Tibial artery (tissue), 4 donors: ENCODE measurements around the gene RERE.

Experiments
- DNase-seq, 2 donors: peaks; one replicate each; pipeline ENCODE4 v3.0.0-alpha.2; 2019
- H3K27ac ChIP-seq, 2 donors: fragments of 200-600 bp; sonication (generic) in 1 of 2; 1 replicate in 1 of 2; 2 replicates in 1 of 2; pipeline ENCODE4 v1.5.1; 2018 to 2019; ENCODE audit warnings: mild to moderate bottlenecking in 1 of 2
- H3K27me3 ChIP-seq, 2 donors: fragments of 200-600 bp; sonication (generic) in 1 of 2; one replicate each; pipeline versions ENCODE4 v1.5.1 to v1.6.0; 2016 to 2019
- H3K36me3 ChIP-seq, 3 donors: fragments of 200-600 bp; sonication (generic) in 2 of 3; one replicate each; pipeline ENCODE4 v1.5.1; 2016 to 2019; ENCODE audit warnings: mild to moderate bottlenecking in 2 of 3
- H3K4me1 ChIP-seq, 4 donors: fragments of 200-600 bp; sonication (generic) in 2 of 4; 1 replicate in 3 of 4; 2 replicates in 1 of 4; pipeline ENCODE4 v1.5.1; 2016 to 2019
- H3K4me3 ChIP-seq, 2 donors: fragments of 200-600 bp; sonication (generic) in 1 of 2; 1 replicate in 1 of 2; 2 replicates in 1 of 2; pipeline ENCODE4 v1.5.1; 2018 to 2019; ENCODE audit warnings: mild to moderate bottlenecking in 2 of 2
- H3K9me3 ChIP-seq, 3 donors: fragments of 200-600 bp; sonication (generic) in 1 of 3; one replicate each; pipeline ENCODE4 v1.5.1; 2016 to 2019
- intact Hi-C: fragments of 100-400 bp; cut with DNase I; formaldehyde crosslinking; loops from one replicate; pipeline ENCODE4 v1.15.0; 2023; ENCODE audit warnings: low total_unique reads
- TF ChIP-seq, protein P1 (sequence below), 2 experiments: fragments of 200-600 bp in 1 of 2; fragments of 450-650 bp in 1 of 2; IDR thresholded peaks; one replicate each; pipeline ENCODE4 v1.5.1; 2017 to 2019; ENCODE audit warnings: antibody characterized with exemption in 2 of 2, mild to moderate bottlenecking in 1 of 2, moderate library complexity in 1 of 2

Gene RERE

DNA sequence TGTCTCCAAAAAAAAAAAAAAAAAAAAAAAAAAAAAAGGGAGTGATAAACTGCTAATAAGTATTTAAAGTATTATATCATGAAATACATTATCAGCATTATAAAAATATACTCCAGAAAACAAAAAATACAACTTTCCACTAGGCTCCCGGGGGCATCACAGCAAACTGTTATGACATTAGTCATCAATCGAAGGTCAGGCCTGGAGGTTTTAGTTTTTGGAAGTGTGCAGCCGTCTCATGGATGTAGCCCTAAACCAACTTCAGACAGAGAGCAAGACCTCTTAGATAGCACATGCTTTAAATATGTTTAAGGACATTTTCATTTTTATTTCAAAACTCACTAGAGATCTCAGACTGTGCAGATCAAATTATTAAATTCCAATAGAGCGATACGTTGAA is 106.3 kb downstream of the RERE start:
- Histone ChIP-seq H3K4me1 (peaks cover 0 to 38% (median 14%) of the 10 kb centered on the region in 4 donors), H3K27ac (peak overlapping the region; percentile 57 to 71), H3K4me3 (no peak overlapping the region), H3K27me3 (no peaks in the 10 kb centered on the region), H3K36me3 (no peaks in the 10 kb centered on the region), H3K9me3 (no peaks in the 10 kb centered on the region)
- DNase-seq: no peak
- TF ChIP-seq, protein P1, sequence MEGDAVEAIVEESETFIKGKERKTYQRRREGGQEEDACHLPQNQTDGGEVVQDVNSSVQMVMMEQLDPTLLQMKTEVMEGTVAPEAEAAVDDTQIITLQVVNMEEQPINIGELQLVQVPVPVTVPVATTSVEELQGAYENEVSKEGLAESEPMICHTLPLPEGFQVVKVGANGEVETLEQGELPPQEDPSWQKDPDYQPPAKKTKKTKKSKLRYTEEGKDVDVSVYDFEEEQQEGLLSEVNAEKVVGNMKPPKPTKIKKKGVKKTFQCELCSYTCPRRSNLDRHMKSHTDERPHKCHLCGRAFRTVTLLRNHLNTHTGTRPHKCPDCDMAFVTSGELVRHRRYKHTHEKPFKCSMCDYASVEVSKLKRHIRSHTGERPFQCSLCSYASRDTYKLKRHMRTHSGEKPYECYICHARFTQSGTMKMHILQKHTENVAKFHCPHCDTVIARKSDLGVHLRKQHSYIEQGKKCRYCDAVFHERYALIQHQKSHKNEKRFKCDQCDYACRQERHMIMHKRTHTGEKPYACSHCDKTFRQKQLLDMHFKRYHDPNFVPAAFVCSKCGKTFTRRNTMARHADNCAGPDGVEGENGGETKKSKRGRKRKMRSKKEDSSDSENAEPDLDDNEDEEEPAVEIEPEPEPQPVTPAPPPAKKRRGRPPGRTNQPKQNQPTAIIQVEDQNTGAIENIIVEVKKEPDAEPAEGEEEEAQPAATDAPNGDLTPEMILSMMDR (IDR thresholded peaks at IDR 0.05): no peak
- intact Hi-C loops: no loop called here

DNA sequence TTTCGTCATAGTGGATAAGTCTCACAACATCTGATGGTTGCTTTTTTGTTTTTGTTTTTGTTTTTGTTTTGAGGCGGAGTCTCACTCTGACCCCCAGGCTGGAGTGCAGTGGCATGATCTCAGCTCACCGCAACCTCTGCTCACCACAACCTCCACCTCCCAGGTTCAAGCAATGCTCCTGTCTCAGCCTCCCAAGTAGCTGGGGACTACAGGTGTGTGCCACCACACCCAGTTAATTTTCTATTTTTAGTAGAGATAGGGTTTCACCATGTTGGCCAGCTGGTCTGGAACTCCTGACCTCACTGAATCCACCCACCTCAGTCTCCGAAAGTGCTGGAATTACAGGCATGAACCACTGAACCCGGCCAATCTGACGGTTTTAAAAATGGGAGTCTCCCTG is 109.2 kb downstream of the RERE start:
- no peak for DNase-seq
- Histone ChIP-seq H3K27ac (no peak overlapping the region), H3K4me3 (no peak overlapping the region), H3K36me3 (no peaks in the 10 kb centered on the region), H3K9me3 (no peaks in the 10 kb centered on the region), H3K27me3 (no peaks in the 10 kb centered on the region), H3K4me1 (peaks cover 0 to 39% (median 18%) of the 10 kb centered on the region in 4 donors)
- TF ChIP-seq, protein P1 (IDR thresholded peaks at IDR 0.05): no peak
- intact Hi-C loops: loop anchor here (10.0 kb wide), 1 partner anchor 283 kb away; no protein-coding TSS in a partner anchor

DNA sequence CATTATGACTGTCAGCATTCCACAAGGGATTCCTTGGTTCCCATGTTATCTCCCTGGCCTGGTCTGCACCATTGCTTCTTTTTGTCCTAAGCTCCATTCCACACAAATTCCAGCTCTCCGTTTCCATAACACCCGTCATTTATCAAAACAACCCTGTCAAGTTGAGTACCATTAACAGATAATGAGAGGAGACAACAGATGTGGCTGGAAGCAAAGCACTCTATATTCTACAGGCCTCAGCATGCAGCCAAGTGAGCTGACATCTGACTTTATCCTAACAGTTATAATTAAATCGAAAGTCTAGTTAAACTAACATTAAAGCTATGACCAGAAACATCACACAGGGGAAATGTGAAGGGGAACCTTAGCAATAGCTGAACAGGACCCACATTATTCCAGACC is 110.4 kb downstream of the RERE start:
- H3K27ac ChIP-seq: no peak overlapping the region
- intact Hi-C loops: loop anchor here (10.0 kb wide), 1 partner anchor 282 kb away; no protein-coding TSS in a partner anchor

DNA sequence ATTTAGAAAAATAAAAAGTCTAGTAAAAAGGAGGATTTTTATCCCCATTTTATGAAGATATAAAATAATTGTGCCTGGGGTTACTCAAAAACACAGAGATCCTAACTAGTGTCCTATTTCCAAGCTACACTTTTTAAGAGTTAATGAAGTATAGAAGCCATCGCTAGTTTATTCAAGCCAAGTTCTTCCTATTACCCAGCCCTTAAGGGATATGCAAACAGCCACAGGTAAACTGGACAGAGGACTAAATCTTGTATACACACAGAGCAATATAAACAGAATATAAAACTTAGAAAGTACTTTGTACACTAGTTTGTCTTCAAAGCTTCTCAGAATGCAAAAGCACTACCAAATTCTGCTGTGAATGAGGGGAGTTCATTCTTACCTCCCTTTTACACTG is 111.1 kb downstream of the RERE start:
- intact Hi-C loops: loop anchor here (10.0 kb wide), 1 partner anchor 281 kb away; no protein-coding TSS in a partner anchor
- no peak for DNase-seq
- H3K27ac ChIP-seq: no peak overlapping the region
- no peaks in the 10 kb centered on the region for H3K27me3 ChIP-seq
- TF ChIP-seq, protein P1 (IDR thresholded peaks at IDR 0.05): no peak
- H3K4me3 ChIP-seq: no peak overlapping the region
- no peaks in the 10 kb centered on the region for H3K9me3 ChIP-seq
- peaks cover 0 to 32% (median 9%) of the 10 kb centered on the region in 4 donors for H3K4me1 ChIP-seq
- no peaks in the 10 kb centered on the region for H3K36me3 ChIP-seq

More for the DNA sequence above, 110.4 kb downstream of the RERE start:
- Histone ChIP-seq H3K36me3 (no peaks in the 10 kb centered on the region), H3K9me3 (no peaks in the 10 kb centered on the region), H3K27me3 (no peaks in the 10 kb centered on the region), H3K4me3 (no peak overlapping the region), H3K4me1 (peaks cover 0 to 32% (median 14%) of the 10 kb centered on the region in 4 donors)
- TF ChIP-seq, protein P1 (IDR thresholded peaks at IDR 0.05): no peak
- no peak for DNase-seq

DNA sequence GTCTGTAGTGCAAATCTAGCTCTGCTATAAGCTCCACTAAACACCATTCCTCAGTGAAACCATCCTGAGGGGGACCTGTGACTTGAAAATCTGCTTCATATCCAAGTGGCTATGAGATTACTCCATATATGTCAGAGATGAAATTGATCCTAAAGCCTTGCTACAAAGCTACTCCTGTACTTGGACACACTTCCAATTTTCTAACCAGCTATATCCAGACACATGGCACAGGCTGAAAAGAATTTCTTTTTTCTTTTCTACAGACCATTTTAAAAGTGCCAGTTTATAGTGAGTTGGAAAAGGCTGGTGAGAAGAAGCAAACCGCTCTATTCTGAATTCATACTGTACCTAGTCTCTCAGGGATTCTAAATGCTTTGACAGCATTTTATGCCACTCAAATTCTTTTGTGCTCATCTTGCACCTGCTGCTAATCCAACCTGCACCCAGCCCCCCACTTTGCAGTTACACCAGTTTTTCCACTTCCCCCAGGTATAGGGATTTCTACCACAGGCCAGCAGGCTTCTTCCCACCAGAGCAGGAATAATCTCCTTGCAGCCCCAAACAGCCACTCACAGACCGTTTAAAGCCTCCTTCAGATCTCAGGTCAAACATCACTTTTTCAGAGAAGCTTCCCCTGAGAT is 112.5 kb downstream of the RERE start:
- intact Hi-C loops: loop anchor here (10.0 kb wide), 1 partner anchor 280 kb away; no protein-coding TSS in a partner anchor

More for the DNA sequence above, 112.5 kb downstream of the RERE start:
- Histone ChIP-seq H3K9me3 (no peaks in the 10 kb centered on the region), H3K36me3 (no peaks in the 10 kb centered on the region), H3K4me3 (no peak overlapping the region), H3K27ac (no peak overlapping the region), H3K27me3 (no peaks in the 10 kb centered on the region), H3K4me1 (peaks cover 0 to 32% (median 16%) of the 10 kb centered on the region in 4 donors)
- TF ChIP-seq, protein P1 (IDR thresholded peaks at IDR 0.05): no peak
- no peak for DNase-seq
